Mesothelial cell of epicardium (in vitro differentiated cells): Measurements from ENCODE around the gene STK10. TPM values are rescaled to one million over a fixed set of nuclear protein-coding genes. Genes with fewer than 3 reads are reported as not detected.
A peak's percentile ranks its signal among the peaks of the same experiment; 100 is the strongest.

Experiments
- DNase-seq, 2 experiments: peaks; one replicate each; pipeline ENCODE4 v3.0.0; 2021; ENCODE audit warnings: low spot score in 2 of 2; ENCODE audit not compliant: unreplicated experiment in 2 of 2
- H3K27ac Mint-ChIP-seq: 2 replicates; pipeline ENCODE4 v1.8.0; 2021; ENCODE audit warnings: mixed read lengths
- H3K27me3 Mint-ChIP-seq: 2 replicates; pipeline ENCODE4 v1.8.0; 2021; ENCODE audit warnings: low read depth, mixed read lengths
- H3K36me3 Mint-ChIP-seq: 2 replicates; pipeline ENCODE4 v1.8.0; 2021; ENCODE audit warnings: mixed read lengths
- H3K4me1 Mint-ChIP-seq: 2 replicates; pipeline ENCODE4 v1.8.0; 2021; ENCODE audit warnings: mixed read lengths
- H3K4me3 Mint-ChIP-seq: 2 replicates; pipeline ENCODE4 v1.8.0; 2021; ENCODE audit warnings: mild to moderate bottlenecking, moderate library complexity, mixed read lengths
- H3K9me3 Mint-ChIP-seq: 2 replicates; pipeline ENCODE4 v1.8.0; 2021; ENCODE audit warnings: mixed read lengths
- CTCF ChIP-seq: fragments of 200-600 bp; sonication (generic); IDR thresholded peaks from one replicate; pipeline ENCODE4 v1.5.0; 2021; ENCODE audit warnings: antibody characterized with exemption; ENCODE audit not compliant: unreplicated experiment
- total RNA-seq: library from RNA; stranded (reverse); gene quantifications from 3 replicates; pipeline ENCODE4 v1.2.1, GENCODE V29; 2021

STK10 gene
- total RNA-seq, 1 donor from 2014 or later: 15.5 TPM

- Mint-ChIP-seq H3K27me3 (no peaks in the 10 kb centered on the region), H3K4me3 (no peak overlapping the region), H3K36me3 (peaks cover 8% of the 10 kb centered on the region), H3K4me1 (no peaks in the 10 kb centered on the region), H3K27ac (no peak overlapping the region), H3K9me3 (peaks cover 12% of the 10 kb centered on the region)
- no peak for TF ChIP-seq CTCF
- no peak for DNase-seq
Measured at GRCh38 chr5:172133359-172134029, 54.5 kb downstream of the STK10 start.

- Mint-ChIP-seq H3K4me1 (no peaks in the 10 kb centered on the region), H3K36me3 (peaks cover 2% of the 10 kb centered on the region), H3K27ac (no peak overlapping the region)
Measured at GRCh38 chr5:172131690-172132089, 56.3 kb downstream of the STK10 start.

GRCh38 chr5:172129256-172129910 lies 58.6 kb downstream of the STK10 start:
- Mint-ChIP-seq H3K27ac (no peak overlapping the region), H3K27me3 (no peaks in the 10 kb centered on the region), H3K36me3 (peaks cover 2% of the 10 kb centered on the region), H3K4me3 (no peak overlapping the region), H3K4me1 (no peaks in the 10 kb centered on the region), H3K9me3 (peaks cover 8% of the 10 kb centered on the region)
- DNase-seq: no peak
- no peak for TF ChIP-seq CTCF

More at GRCh38 chr5:172131690-172132089, 56.3 kb downstream of the STK10 start:
- H3K9me3 Mint-ChIP-seq: peaks cover 7% of the 10 kb centered on the region
- no peak for TF ChIP-seq CTCF
- H3K27me3 Mint-ChIP-seq: no peaks in the 10 kb centered on the region
- DNase-seq: no peak
- no peak overlapping the region for H3K4me3 Mint-ChIP-seq

GRCh38 chr5:172127581-172127980 lies 60.4 kb downstream of the STK10 start:
- Mint-ChIP-seq H3K27me3 (no peaks in the 10 kb centered on the region), H3K36me3 (peaks cover 5% of the 10 kb centered on the region), H3K4me3 (no peak overlapping the region), H3K27ac (no peak overlapping the region), H3K4me1 (no peaks in the 10 kb centered on the region), H3K9me3 (peaks cover 9% of the 10 kb centered on the region)
- TF ChIP-seq CTCF: no peak
- DNase-seq: no peak

- DNase-seq: peak in 1 of 2 experiments; percentile 52
- no peak overlapping the region for H3K4me3 Mint-ChIP-seq
- peaks cover 9% of the 10 kb centered on the region for H3K9me3 Mint-ChIP-seq
- no peak overlapping the region for H3K27ac Mint-ChIP-seq
- H3K27me3 Mint-ChIP-seq: no peaks in the 10 kb centered on the region
- H3K36me3 Mint-ChIP-seq: peaks cover 5% of the 10 kb centered on the region
- TF ChIP-seq CTCF: no peak
- no peaks in the 10 kb centered on the region for H3K4me1 Mint-ChIP-seq
Measured at GRCh38 chr5:172123269-172123692, 64.7 kb downstream of the STK10 start.
